ENCODE results near the gene TTF2. TPM values are rescaled to one million over a fixed set of nuclear protein-coding genes. Genes with fewer than 3 reads are reported as not detected.

Gene TTF2
- total RNA-seq, 2 experiments from 2014 or later, result 35.4 to 36.6 TPM

DNA sequence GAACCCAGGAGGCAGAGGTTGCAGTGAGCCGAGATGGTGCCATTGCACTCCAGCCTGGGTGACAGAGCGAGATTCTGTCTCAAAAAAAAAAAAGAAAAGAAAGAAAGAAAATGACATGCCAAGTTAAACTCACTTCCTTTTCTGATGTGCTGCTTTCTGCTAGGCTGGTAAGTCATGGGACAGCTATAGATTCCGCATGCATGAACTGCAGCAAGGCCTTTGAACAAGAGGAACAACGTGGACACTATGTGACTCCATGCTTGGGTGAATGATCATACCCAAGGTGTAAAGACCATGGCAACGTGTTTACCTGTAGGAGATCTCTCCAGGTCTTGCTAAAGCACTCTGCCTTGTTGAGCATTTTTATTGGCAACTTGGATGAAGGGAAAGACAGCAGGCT, 10.3 kb upstream of the TTF2 start:
- peaks cover 67% of the 10 kb centered on the region for H3K4me1 Mint-ChIP-seq (ENCODE audit: low read depth)
- intact Hi-C loops (cut with DNase I, micrococcal nuclease), result loop anchor here (1.0 to 10.0 kb wide), 5 partner anchors 41 to 285 kb away; no protein-coding TSS in a partner anchor

DNA sequence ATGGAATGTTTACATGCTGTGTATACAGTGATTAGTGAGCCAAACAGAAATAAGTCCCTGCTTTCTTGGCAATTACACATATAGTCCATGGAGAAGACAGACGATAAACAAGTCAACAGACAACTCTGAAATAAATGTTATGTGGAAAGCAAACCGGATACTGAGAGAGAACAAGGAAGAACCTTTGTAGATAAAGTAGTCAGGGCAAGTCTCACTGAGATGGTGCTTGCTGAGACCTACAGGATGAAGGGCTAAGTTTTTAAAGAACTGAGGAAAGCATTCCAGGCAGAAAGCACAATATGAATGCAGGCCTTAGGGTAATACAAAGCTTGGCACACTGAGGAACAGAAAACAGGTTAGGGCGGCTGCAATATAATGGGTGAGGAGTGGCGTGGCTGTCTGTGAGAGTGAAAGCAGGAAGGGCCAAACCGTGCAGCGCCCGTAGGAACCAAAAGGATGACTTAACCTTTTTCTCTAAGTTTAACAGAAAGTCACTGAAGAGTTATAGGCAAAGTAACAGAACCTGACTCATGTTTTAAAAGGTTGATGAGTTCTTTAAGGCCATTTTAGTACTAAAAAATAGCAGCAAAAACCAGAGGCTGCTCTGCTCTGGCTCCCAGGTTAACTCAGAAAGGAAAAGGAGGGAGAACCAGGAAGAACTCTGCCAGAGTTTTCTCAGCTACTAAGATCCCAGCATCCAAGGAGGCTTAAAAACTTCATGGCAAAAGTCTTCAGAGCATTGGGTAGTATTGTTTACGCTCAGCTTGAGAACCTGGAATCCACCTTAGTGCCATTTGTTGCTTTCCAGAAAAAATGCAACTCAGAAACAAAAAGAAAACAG, 8.7 kb upstream of the TTF2 start:
- ATAC-seq (ENCODE audit: poor library complexity), result no peak
- Histone ChIP-seq H3K4me3 (ENCODE audit: low read length) (peak overlapping the region; percentile 35), H3K27me3 (ENCODE audit: control insufficient read depth in 1 of 2, insufficient read depth in 2 of 2, low read length in 2 of 2) (no peaks in the 10 kb centered on the region), H3K27ac (ENCODE audit: low read depth in 1 of 2, low read length in 2 of 2) (peak overlapping the region in 1 of 2 donors; percentile 27), H3K36me3 (ENCODE audit: insufficient read depth, low read length) (no peaks in the 10 kb centered on the region), H3K4me1 (ENCODE audit: insufficient read depth, low read length) (peaks cover 33% of the 10 kb centered on the region), H3K9me3 (ENCODE audit: control insufficient read depth in 1 of 2, insufficient read depth in 1 of 2, low read length in 2 of 2) (no peaks in the 10 kb centered on the region)
- TF ChIP-seq, protein P1, sequence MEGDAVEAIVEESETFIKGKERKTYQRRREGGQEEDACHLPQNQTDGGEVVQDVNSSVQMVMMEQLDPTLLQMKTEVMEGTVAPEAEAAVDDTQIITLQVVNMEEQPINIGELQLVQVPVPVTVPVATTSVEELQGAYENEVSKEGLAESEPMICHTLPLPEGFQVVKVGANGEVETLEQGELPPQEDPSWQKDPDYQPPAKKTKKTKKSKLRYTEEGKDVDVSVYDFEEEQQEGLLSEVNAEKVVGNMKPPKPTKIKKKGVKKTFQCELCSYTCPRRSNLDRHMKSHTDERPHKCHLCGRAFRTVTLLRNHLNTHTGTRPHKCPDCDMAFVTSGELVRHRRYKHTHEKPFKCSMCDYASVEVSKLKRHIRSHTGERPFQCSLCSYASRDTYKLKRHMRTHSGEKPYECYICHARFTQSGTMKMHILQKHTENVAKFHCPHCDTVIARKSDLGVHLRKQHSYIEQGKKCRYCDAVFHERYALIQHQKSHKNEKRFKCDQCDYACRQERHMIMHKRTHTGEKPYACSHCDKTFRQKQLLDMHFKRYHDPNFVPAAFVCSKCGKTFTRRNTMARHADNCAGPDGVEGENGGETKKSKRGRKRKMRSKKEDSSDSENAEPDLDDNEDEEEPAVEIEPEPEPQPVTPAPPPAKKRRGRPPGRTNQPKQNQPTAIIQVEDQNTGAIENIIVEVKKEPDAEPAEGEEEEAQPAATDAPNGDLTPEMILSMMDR (IDR thresholded peaks at IDR 0.05), result no peak
- Mint-ChIP-seq H3K27ac (peak overlapping the region; percentile 93), H3K4me3 (peak overlapping the region; percentile 46), H3K9me3 (no peaks in the 10 kb centered on the region), H3K36me3 (ENCODE audit: low read depth) (no peaks in the 10 kb centered on the region), H3K4me1 (ENCODE audit: low read depth) (peaks cover 63% of the 10 kb centered on the region), H3K27me3 (no peaks in the 10 kb centered on the region)
- intact Hi-C loops (cut with DNase I, micrococcal nuclease), result loop anchor here (5.0 to 10.0 kb wide), 3 partner anchors 64 to 287 kb away; no protein-coding TSS in a partner anchor
- ChIA-PET POLR2A (interaction anchor here (1.0 to 2.2 kb wide), 4 partner anchors 9 to 314 kb away, joined by 3 to 13 read pairs (median 4); partner anchors contain the start of gene TTF2), CTCF (interaction anchor here (1.3 kb wide), 1 partner anchor 327 kb away, joined by 5 read pairs; no protein-coding TSS in a partner anchor)
- DNase-seq, result peak in 8 of 14 experiments; percentile 13 to 55 (median 39)

More for the DNA sequence above, 10.3 kb upstream of the TTF2 start:
- Mint-ChIP-seq H3K9me3 (no peaks in the 10 kb centered on the region), H3K27ac (peak overlapping the region; percentile 93), H3K36me3 (ENCODE audit: low read depth) (no peaks in the 10 kb centered on the region), H3K27me3 (no peaks in the 10 kb centered on the region), H3K4me3 (no peak overlapping the region)
- Histone ChIP-seq H3K4me1 (ENCODE audit: insufficient read depth, low read length) (peaks cover 33% of the 10 kb centered on the region), H3K36me3 (ENCODE audit: insufficient read depth, low read length) (no peaks in the 10 kb centered on the region), H3K27me3 (ENCODE audit: control insufficient read depth in 1 of 2, insufficient read depth in 2 of 2, low read length in 2 of 2) (no peaks in the 10 kb centered on the region), H3K4me3 (ENCODE audit: low read length) (no peak overlapping the region), H3K9me3 (ENCODE audit: control insufficient read depth in 1 of 2, insufficient read depth in 1 of 2, low read length in 2 of 2) (no peaks in the 10 kb centered on the region), H3K27ac (ENCODE audit: low read depth in 1 of 2, low read length in 2 of 2) (peak overlapping the region in 1 of 2 donors; percentile 45)
- peak in 2 of 14 experiments; percentile 31 to 37 for DNase-seq
- POLR2A ChIA-PET, result interaction anchor here (0.8 to 2.4 kb wide), 4 partner anchors 10 to 172 kb away, joined by 3 to 13 read pairs (median 6); partner anchors contain the start of gene TTF2
- ATAC-seq (ENCODE audit: poor library complexity), result no peak
- CTCF ChIA-PET, result interaction anchor here (1.3 to 1.9 kb wide), 2 partner anchors 18 to 312 kb away, joined by 4 read pairs; no protein-coding TSS in a partner anchor
- TF ChIP-seq, protein P1 (IDR thresholded peaks at IDR 0.05), result no peak

DNA sequence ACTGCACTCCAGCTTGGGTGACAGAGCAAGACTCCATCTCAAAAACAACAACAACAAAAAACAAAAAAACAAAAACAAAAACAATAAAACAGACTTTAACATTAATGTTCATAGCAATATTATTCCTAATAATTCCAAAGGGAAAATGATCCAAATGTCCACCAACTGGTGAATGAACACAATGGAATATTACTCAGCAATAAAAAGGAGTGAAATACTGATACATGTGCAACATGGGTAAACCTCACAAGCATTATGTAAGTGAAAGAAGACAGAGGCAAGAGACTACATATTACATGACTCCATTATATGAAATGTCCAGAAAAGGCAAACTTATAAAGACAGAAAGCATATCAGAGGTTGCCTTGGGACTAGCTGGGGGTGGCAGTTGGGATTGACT, 6.1 kb upstream of the TTF2 start:
- no peaks in the 10 kb centered on the region for H3K36me3 Mint-ChIP-seq (ENCODE audit: low read depth)

More for the DNA sequence above, 6.1 kb upstream of the TTF2 start:
- no peaks in the 10 kb centered on the region for H3K27me3 Mint-ChIP-seq
- Histone ChIP-seq H3K4me3 (ENCODE audit: low read length) (no peak overlapping the region), H3K36me3 (ENCODE audit: insufficient read depth, low read length) (no peaks in the 10 kb centered on the region), H3K4me1 (ENCODE audit: insufficient read depth, low read length) (peaks cover 24% of the 10 kb centered on the region), H3K27me3 (ENCODE audit: control insufficient read depth in 1 of 2, insufficient read depth in 2 of 2, low read length in 2 of 2) (no peaks in the 10 kb centered on the region), H3K27ac (ENCODE audit: low read depth in 1 of 2, low read length in 2 of 2) (no peak overlapping the region), H3K9me3 (ENCODE audit: control insufficient read depth in 1 of 2, insufficient read depth in 1 of 2, low read length in 2 of 2) (no peaks in the 10 kb centered on the region)
- DNase-seq (no peak), ATAC-seq (ENCODE audit: poor library complexity) (no peak)
- POLR2A ChIA-PET, result interaction anchor here (1.0 kb wide), 1 partner anchor 316 kb away, joined by 3 read pairs; no protein-coding TSS in a partner anchor
- TF ChIP-seq, protein P1 (IDR thresholded peaks at IDR 0.05), result no peak
- CTCF ChIA-PET, result interaction anchor here (1.2 to 1.7 kb wide), 3 partner anchors 67 to 317 kb away, joined by 4 to 5 read pairs (median 4); no protein-coding TSS in a partner anchor
- H3K27ac Mint-ChIP-seq, result no peak overlapping the region
- H3K9me3 Mint-ChIP-seq, result no peaks in the 10 kb centered on the region
- peaks cover 48% of the 10 kb centered on the region for H3K4me1 Mint-ChIP-seq (ENCODE audit: low read depth)
- H3K4me3 Mint-ChIP-seq, result no peak overlapping the region
- intact Hi-C loops (cut with DNase I, micrococcal nuclease), result loop anchor here (2.0 to 10.0 kb wide), 5 partner anchors 67 to 289 kb away; no protein-coding TSS in a partner anchor

Measured in CD4-positive, alpha-beta T cell (primary cell).